ENCODE data around the gene PGRMC2.

PGRMC2 gene

DNA sequence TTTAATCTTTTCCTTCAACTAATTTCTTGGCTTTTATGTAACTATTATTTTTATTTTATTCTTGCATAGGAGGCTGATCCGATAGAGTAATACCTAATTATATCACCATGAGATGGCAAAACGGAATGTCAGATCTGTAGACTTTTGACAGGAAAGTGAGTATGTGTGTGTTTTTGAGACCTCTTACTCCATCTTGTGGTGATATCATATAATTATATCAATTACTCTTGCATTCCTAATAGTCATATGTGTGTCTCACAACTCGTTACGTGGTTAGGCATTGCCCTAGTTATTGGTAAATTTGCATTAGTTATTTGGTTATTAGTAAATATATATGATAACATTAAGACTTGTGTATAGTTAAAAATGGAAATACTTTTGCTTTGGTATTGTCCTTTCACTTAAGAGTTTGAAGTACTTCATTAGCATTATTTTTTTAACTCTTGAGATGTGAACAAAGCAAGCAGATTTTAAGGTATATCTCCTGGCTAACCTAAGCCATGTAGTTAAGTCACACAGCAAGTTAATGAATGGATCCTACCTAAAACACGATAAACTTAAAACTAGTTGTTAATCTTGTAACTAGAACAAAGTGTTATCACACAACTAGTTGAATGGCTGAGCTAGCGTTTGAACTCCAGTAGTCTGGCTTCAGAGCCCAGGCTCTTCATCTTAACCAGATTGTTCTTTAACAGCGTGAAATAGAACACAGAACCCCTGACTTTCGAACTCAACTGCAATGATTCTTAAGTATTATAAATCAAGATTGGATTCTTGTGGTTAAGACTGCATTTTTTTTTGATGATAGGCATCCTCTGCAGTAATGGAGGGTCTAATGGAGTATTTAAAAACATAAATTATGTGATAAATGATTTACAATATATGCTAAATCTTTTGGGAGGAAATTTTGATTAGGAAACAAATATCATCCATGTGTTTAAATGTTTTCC, 67.1 kb downstream of the PGRMC2 start:
- DNase-seq (ENCODE audit: low read depth), result no peak

All from activated T-helper 9 cell treated with anti-CD3 and anti-CD28 coated beads, Interleukin-2, amount 50 U/mL, for 16 hours (primary cell).